HepG2 (cell line): Measurements from ENCODE around the gene FCMR. TPM values are rescaled to one million over a fixed set of nuclear protein-coding genes. Genes with fewer than 3 reads are reported as not detected.
A peak's percentile ranks its signal among the peaks of the same experiment; 100 is the strongest.

Experiments used
- ATF4 ChIP-seq, 2 experiments: fragments of 450-650 bp in 1 of 2; sonication (generic) in 1 of 2; formaldehyde crosslinking; IDR thresholded peaks; 2 replicates each; pipeline versions ENCODE4 v1.5.0 to v1.8.0; 2020 to 2022; ENCODE audit warnings: mild to moderate bottlenecking in 1 of 2, missing genetic modification reagents in 1 of 2
- GATAD2A ChIP-seq: IDR thresholded peaks from 2 replicates; pipeline ENCODE4 v1.6.1; 2016
- HIVEP1 ChIP-seq: sonication (generic); formaldehyde crosslinking; IDR thresholded peaks from 2 replicates; pipeline ENCODE4 v1.4.0; 2020; ENCODE audit warnings: mild to moderate bottlenecking, missing genetic modification reagents
- HNF4A ChIP-seq: sonication (generic); formaldehyde crosslinking; IDR thresholded peaks from 2 replicates; pipeline ENCODE4 v1.4.0; 2020; ENCODE audit warnings: missing genetic modification reagents
- NBN ChIP-seq: fragments of 450-650 bp; conservative IDR thresholded peaks from 2 replicates; pipeline ENCODE4 v1.6.1; 2017
- NFIB ChIP-seq: sonication (generic); formaldehyde crosslinking; IDR thresholded peaks from 2 replicates; pipeline ENCODE4 v1.9.0; 2021; ENCODE audit warnings: missing genetic modification reagents, mild to moderate bottlenecking, borderline replicate concordance
- PAX8 ChIP-seq: sonication (generic); formaldehyde crosslinking; IDR thresholded peaks from 2 replicates; pipeline ENCODE4 v1.8.0; 2022; ENCODE audit warnings: mild to moderate bottlenecking, missing genetic modification reagents, borderline replicate concordance
- PHF8 ChIP-seq: sonication (generic); formaldehyde crosslinking; IDR thresholded peaks from 2 replicates; pipeline ENCODE4 v1.5.0; 2020; ENCODE audit warnings: missing genetic modification reagents
- REST ChIP-seq, 2 experiments: IDR thresholded peaks; 2 replicates each; pipeline ENCODE4 v1.6.1; 2011 to 2012; ENCODE audit warnings: low read length in 2 of 2, borderline replicate concordance in 1 of 2, low read depth in 1 of 2, mild to moderate bottlenecking in 1 of 2, moderate library complexity in 1 of 2
- TBL1XR1 ChIP-seq: fragments of 150-350 bp; IDR thresholded peaks from 2 replicates; pipeline ENCODE4 v1.6.1; 2014; ENCODE audit warnings: borderline replicate concordance, low read length; ENCODE audit not compliant: partially characterized antibody
- ZNF136 ChIP-seq: sonication (generic); formaldehyde crosslinking; IDR thresholded peaks from 2 replicates; pipeline ENCODE4 v1.8.1; 2022; ENCODE audit warnings: low read depth, mild to moderate bottlenecking, moderate library complexity, missing genetic modification reagents
- ZNF414 ChIP-seq: sonication (generic); formaldehyde crosslinking; IDR thresholded peaks from 2 replicates; pipeline ENCODE4 v1.5.0; 2020; ENCODE audit warnings: missing genetic modification reagents
- ZNF460 ChIP-seq: sonication (generic); formaldehyde crosslinking; IDR thresholded peaks from 2 replicates; pipeline ENCODE4 v1.5.1; 2020; ENCODE audit warnings: missing genetic modification reagents, mild to moderate bottlenecking, borderline replicate concordance
- ZNF557 ChIP-seq: sonication (generic); formaldehyde crosslinking; IDR thresholded peaks from 2 replicates; pipeline ENCODE4 v1.4.0; 2020; ENCODE audit warnings: missing genetic modification reagents
- polyA plus RNA-seq, 8 experiments: library from polyadenylated mRNA; depleted of rRNA in 3 of 8; stranded (reverse) in 7 of 8; unstranded in 1 of 8; fragments of >200 nt; fragmentation: Illumina TruSeq in 4 of 8; extraction: Trizol in 4 of 8; gene quantifications; 2 replicates each; pipeline versions ENCODE4 v1.2.1 to v1.2.3, GENCODE V29; 2011 to 2016; ENCODE audit warnings: low read depth in 4 of 8, missing spikeins in 1 of 8, mixed read lengths in 1 of 8; ENCODE audit not compliant: insufficient read depth in 1 of 8
- total RNA-seq, 5 experiments: library from RNA; depleted of rRNA; stranded (reverse); fragments of >200 nt; fragmentation: Illumina TruSeq; extraction: Trizol; gene quantifications; 2 replicates each; pipeline ENCODE4 v1.2.3, GENCODE V29; 2016; ENCODE audit warnings: low read depth in 1 of 5
- TF ChIP-seq, protein P1 (sequence below): sonication (generic); formaldehyde crosslinking; IDR thresholded peaks from 2 replicates; pipeline ENCODE4 v1.5.1; 2020; ENCODE audit warnings: missing genetic modification reagents, mild to moderate bottlenecking, borderline replicate concordance

Gene FCMR
- total and polyA plus RNA-seq, 2 of the 13 experiments (the other 11 are each of a cell fraction or from before 2014, with no cell fraction given): not detected

DNA sequence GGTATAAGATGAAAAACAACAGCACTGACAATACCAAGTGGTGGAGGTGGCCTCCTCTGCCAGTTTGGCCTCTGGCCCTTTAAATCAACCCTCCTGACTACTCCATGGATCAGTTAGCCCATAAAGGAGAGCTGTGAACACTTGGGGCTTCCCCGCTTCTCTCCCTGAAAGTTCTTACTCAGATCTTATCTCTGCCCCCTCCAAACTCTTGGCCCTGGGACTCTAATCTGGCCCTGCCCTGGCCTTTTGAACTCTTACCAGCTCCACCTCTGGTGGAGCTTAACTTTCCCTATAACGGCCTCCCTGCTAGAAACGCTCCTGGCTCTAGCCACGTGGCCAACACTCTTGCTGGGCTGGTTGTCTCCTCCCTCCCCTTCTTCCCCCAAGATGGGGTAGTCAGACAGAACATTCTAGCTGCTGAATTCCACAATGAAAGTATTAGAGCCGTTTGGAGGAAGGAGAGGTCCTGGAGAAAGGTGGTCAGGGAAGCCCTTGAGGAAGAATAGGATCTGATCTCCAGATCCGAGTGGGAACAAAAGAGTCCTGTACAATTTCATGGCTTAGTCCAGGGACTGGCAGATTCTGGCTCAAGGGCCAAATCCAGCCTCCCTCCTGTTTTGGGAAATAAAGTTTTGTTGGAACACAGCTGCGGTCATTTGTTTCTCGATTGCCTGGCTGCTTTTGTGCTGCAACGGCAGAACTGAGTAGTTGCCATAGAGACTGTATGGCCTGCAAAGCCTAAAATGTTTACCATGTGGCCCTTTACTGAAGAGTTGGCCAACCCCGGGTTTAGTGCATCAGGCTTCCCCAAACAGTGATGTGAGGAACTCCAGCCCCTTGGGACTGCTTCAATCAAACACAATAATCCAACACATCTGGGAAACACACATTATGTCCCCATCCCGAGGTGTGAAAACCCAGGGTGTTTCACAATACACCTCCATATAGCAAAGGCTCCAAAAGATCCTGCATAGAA, 34.0 kb upstream of the FCMR start (continued):
- TF ChIP-seq, protein P1, sequence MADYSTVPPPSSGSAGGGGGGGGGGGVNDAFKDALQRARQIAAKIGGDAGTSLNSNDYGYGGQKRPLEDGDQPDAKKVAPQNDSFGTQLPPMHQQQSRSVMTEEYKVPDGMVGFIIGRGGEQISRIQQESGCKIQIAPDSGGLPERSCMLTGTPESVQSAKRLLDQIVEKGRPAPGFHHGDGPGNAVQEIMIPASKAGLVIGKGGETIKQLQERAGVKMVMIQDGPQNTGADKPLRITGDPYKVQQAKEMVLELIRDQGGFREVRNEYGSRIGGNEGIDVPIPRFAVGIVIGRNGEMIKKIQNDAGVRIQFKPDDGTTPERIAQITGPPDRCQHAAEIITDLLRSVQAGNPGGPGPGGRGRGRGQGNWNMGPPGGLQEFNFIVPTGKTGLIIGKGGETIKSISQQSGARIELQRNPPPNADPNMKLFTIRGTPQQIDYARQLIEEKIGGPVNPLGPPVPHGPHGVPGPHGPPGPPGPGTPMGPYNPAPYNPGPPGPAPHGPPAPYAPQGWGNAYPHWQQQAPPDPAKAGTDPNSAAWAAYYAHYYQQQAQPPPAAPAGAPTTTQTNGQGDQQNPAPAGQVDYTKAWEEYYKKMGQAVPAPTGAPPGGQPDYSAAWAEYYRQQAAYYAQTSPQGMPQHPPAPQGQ (CRISPR knock-in tag): no peak
- TF ChIP-seq ZNF557 (no peak), REST (IDR thresholded peaks at IDR 0.05; ENCODE audit: borderline replicate concordance in 1 of 2, low read depth in 1 of 2, low read length in 2 of 2) (no peak), NFIB (CRISPR knock-in tag) (no peak), HNF4A (CRISPR knock-in tag) (peak; percentile 35), PAX8 (CRISPR knock-in tag) (no peak), ZNF460 (CRISPR knock-in tag) (no peak), PHF8 (no peak), ATF4 (CRISPR knock-in tag; IDR thresholded peaks at IDR 0.05) (no peak), NBN (no peak), GATAD2A (CRISPR knock-in tag) (0 out of 2 replicates have a peak, but pooled peaks have one; percentile 19), HIVEP1 (CRISPR knock-in tag) (no peak), TBL1XR1 (no peak), ZNF414 (CRISPR knock-in tag) (no peak), ZNF136 (CRISPR knock-in tag) (no peak)
